Esophagus muscularis mucosa (tissue), 4 donors: ENCODE measurements around the gene ATL3.

Experiments used
- CTCF ChIP-seq, 3 experiments: fragments of 200-600 bp in 2 of 3; fragments of 450-650 bp in 1 of 3; sonication (generic) in 2 of 3; IDR thresholded peaks; one replicate each; pipeline ENCODE4 v1.5.1; 2017 to 2019; ENCODE audit warnings: antibody characterized with exemption in 3 of 3, mild to moderate bottlenecking in 2 of 3, moderate library complexity in 1 of 3
- EP300 ChIP-seq: sonication (generic); formaldehyde crosslinking; IDR thresholded peaks from one replicate; pipeline ENCODE4 v1.6.1; 2017; ENCODE audit warnings: antibody characterized with exemption
- POLR2A ChIP-seq: fragments of 450-650 bp; IDR thresholded peaks from one replicate; pipeline ENCODE4 v1.6.1; 2017; ENCODE audit warnings: antibody characterized with exemption, moderate library complexity, mild to moderate bottlenecking, low read depth
- POLR2AphosphoS5 ChIP-seq, 2 donors: sonication (generic); formaldehyde crosslinking; IDR thresholded peaks; one replicate each; pipeline ENCODE4 v1.6.1; 2017; ENCODE audit warnings: antibody characterized with exemption in 2 of 2

- no peak for TF ChIP-seq CTCF (IDR thresholded peaks at IDR 0.05)
- TF ChIP-seq POLR2A = no peak
- TF ChIP-seq EP300 = no peak
- no peak for TF ChIP-seq POLR2AphosphoS5 (IDR thresholded peaks at IDR 0.05)
These were observed 34.4 kb upstream of the ATL3 start for GRCh38 chr11:63705526-63705925.
